GM20000 (cell line): Measurements from ENCODE around the gene GSK3A.
"Not testable (repeated sequence)": the region's sequence is repeated elsewhere in the genome, so short reads cannot be mapped to it uniquely, and the experiment has no call there.

Experiments
- DNase-seq: peaks from one replicate; pipeline ENCODE4 v3.0.0; 2012; ENCODE audit warnings: low spot score
- TF ChIP-seq, protein P1 (sequence below): IDR thresholded peaks from 2 replicates; pipeline ENCODE4 v1.5.1; 2012; ENCODE audit warnings: mild to moderate bottlenecking, control low read depth; ENCODE audit errors: extremely low read depth, missing control alignments

GSK3A gene

DNA sequence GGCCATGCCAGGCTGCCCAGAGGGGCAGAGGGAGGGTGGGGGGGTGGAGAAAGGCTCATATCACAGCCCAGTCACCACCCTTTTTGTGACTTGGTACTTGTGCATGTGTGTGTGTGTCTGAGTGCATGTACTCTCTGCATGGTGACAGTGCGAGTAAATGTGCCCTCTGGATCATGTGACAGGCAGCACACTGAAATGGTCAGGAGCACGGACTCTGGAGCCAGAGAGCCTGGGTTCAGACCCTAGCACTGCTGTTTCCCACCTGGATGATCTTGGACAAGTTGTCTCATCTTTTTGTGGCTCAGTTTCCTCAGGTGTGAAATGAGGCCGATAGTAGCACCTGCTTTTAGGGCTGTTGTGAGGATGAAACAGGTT lies 28.6 kb upstream of the GSK3A start:
- TF ChIP-seq, protein P1, sequence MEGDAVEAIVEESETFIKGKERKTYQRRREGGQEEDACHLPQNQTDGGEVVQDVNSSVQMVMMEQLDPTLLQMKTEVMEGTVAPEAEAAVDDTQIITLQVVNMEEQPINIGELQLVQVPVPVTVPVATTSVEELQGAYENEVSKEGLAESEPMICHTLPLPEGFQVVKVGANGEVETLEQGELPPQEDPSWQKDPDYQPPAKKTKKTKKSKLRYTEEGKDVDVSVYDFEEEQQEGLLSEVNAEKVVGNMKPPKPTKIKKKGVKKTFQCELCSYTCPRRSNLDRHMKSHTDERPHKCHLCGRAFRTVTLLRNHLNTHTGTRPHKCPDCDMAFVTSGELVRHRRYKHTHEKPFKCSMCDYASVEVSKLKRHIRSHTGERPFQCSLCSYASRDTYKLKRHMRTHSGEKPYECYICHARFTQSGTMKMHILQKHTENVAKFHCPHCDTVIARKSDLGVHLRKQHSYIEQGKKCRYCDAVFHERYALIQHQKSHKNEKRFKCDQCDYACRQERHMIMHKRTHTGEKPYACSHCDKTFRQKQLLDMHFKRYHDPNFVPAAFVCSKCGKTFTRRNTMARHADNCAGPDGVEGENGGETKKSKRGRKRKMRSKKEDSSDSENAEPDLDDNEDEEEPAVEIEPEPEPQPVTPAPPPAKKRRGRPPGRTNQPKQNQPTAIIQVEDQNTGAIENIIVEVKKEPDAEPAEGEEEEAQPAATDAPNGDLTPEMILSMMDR: no peak
- DNase-seq: no peak

DNA sequence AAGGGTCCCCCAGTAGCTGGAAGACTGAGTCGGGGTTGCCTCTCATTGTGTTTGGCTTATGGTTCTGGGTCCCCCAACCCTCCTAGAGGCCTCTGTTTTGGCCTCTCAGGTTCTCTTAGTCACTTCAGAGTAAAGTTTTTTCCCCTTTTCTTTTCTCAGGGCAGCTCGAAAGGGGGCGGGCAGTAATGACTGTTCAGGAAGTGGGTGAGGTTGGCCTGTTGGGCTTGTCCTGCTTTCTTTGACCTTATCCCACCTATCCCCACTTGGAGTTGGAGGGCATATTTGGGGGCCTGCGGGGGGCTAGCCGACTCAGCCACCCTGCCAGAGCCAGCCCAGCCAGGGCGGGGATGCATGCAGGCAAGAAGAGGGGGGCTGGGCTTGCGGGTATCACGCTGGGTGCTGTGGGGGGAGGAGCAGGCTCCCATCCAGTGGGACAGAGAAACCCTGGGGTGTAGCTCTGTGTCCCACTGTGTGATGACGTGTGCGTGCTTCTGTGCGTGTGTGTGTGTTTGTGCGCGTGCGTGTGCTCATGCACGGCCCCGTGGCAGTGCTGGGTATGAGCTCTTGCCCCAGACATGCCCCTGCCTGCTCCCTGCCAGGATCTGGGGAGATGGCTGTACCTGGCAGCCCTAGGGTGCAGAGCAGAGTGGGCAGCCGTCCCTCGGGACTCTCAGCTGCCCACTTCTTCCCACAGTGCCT lies 28.1 kb upstream of the GSK3A start:
- TF ChIP-seq, protein P1: no peak
- DNase-seq: peak; percentile 68

DNA sequence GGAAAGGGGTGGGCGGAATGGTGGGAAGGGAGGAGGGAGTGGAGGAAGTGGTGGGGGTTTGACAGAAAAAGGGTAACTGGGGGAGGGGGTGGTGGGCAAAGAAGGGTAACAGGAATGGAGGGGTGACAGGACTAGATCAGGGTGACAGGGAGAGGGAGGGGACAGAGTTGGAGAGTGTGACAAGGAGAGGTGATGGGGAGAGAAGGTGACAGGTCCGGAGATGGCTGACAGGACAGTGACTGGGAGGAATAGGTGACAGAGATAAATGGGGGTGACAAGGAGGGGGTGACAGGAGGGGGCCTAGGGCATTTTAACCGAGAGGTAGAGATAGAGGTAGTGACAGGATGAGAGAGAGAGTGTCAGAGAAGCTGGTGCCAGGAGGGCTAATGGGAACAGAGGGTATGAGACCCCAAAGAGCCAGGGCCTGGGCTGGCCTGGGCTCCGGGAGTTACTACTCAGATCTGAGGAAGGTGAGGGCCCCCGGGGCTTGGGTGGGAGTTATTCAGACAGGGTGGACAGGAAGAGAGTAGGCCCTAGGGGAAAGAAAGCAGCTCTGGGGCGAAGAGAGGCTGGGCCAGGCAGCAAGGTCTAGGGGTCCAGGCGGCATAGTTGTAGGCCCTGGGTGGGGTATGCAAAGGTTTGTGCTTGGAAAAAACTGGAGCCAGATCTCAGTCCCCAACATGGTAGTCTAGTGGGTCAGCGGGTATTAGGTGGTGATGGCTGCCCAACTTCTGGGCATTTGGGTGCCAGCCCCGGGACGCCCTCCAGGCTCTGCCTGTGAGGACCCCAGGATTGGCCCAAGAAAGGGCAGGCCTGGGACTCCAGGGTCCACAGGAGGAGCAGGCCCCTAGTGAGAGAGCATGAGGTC lies 27.3 kb upstream of the GSK3A start:
- TF ChIP-seq, protein P1: no peak
- DNase-seq: no peak

DNA sequence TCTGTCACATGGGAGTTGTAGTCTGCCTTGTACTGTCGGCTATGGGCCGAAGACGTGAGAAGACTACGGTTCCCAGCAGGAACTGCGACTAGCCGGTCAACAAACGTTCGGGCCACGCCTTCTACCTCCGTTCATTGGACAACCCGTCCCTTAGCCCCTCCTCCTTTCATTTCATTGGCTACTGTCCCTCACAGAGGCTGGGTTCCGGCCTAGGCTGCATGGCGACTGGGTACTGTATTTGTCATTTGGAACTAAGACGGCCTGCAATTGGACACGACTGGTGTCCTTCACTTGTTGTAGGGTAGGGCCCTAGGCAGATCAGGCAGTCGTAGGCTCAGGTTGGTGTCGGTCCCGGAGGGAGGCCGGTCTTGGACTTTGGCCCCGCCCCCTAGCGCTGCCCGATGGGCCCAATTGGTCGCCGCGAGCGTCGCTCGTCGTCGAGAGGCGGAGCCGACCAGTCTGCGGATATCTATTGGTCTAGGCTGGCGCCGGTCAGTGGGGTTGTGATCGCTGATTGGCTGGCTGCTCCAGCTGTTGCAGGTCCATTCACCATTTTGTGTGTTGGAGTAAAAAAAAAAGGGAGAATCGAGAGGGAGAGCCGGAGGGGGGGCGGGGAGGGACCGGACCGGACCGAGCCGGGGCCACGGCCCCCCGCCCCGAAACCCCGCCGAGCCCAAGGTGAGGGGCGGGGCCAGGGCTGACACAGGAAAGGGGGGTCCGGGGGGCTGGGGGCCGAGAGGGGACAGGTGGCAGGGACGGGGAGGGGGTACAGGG lies 26.5 kb upstream of the GSK3A start, which contains the start of gene CIC:
Gene CIC (plus strand): TSS at position 549 of the 774 bp plus-strand sequence. CDS start 2,532 bp downstream, outside the sequence.
- TF ChIP-seq, protein P1: no peak
- DNase-seq: peak; percentile 97

DNA sequence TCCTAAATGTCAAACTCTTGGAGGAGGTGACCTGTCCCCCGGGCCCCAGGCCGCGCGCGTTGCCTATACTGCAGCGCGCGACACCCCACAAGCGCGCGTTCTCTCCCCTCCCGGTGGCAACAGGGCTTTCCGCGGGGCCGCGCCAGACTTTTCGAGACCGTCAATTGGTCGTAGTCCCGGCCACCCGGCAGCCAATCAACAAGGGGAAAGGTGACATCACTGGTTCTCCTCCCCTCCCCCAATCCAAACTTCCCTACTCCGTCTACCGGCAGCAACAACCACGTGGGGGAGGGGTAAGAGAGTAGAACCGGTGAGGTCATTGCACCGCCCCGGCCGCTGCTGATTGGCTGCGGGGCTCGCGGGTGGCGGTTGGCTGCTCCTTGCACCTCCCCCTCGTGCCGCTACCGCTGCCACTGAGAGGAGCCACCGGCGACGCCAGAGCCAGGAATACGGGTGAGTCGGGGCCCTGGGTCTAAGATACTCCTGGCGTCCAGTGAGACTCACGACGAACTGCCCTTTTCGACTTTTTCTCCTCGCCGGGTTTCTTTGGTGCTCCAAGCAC lies 25.8 kb upstream of the GSK3A start:
- peak; percentile 90 for DNase-seq
- TF ChIP-seq, protein P1: no peak

DNA sequence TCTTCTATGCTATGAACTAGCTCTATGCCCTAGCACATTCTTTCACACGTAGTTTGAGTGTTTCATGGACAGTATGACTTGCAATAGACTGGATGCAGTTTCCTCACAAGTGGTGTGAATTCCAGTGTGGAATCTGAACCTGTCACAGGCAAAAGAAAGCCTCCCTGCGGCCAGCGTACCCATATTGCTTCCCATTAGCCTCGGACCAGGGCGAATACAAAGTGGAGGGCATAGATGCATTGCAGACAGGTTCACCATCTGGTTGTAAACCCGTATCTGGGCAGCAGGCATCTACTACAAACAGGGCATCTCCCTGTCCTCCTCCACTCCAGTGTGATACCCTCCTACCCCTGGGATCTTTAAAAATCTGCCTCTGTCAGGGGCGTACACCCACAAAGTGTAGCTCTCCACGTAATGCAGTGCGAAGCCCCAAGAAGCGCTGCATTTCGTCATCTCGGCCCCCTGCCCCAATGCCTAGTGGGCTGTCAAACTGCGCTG lies 25.3 kb upstream of the GSK3A start:
- TF ChIP-seq, protein P1: no peak
- no peak for DNase-seq

DNA sequence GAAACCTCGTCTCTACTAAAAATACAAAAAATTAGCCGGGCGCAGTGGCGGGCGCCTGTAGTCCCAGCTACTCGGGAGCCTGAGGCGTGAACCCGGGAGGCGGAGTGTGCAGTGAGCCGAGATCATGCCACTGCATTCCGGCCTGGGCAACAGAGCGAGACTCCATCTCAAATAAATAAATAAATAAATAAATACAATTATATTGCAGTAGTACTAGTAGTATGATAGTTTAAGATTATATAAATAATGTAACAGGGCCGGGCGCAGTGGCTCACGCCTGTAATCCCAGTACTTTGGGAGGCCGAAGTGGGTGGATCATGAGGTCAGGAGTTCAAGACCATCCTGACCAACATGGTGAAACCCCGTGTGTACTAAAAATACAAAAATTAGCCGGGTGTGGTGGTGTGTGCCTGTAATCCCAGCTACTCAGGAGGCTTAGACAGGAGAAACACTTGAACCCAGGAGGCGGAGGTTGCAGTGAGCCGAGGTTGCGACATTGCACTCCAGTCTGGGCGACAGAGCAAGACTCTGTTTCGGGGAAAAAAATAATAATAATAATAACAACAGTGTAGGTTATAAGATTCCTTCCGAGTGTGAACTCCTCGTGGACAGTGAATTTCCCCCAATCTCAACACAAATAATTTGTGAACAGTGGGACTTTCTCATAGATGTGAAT lies 24.7 kb upstream of the GSK3A start:
- not testable (repeated sequence) for DNase-seq

DNA sequence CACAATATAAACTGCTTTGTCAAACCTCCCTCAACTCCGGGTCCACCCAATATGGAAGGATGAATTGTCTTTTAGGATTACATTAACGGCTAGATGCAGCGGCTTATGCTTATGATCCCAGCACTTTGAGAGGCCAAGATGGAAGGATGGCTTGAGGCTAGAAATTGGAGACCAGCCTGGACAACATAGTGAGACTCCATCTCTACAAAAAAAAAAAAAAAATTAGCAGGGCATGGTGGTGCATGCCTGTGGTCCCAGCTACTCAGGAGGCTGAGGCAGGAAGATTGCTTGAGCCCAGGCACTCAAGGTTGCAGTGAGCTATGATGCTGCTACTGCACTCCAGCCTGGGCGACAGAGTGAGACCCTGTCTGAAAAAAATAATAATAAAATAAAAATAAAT lies 23.7 kb upstream of the GSK3A start:
- DNase-seq: not testable (repeated sequence)
